IgD-negative memory B cell (primary cell): ENCODE results near the gene BTN2A1. TPM values are rescaled to one million over a fixed set of nuclear protein-coding genes. Genes with fewer than 3 reads are reported as not detected.

Source experiments
- H3K27ac Mint-ChIP-seq, 3 donors: one replicate each; pipeline ENCODE4 v1.8.0; 2020 to 2022; ENCODE audit warnings: mild to moderate bottlenecking in 3 of 3, mixed read lengths in 3 of 3, moderate library complexity in 1 of 3
- H3K27me3 Mint-ChIP-seq: one replicate; pipeline ENCODE4 v1.8.0; 2021; ENCODE audit warnings: mixed read lengths
- H3K36me3 Mint-ChIP-seq: one replicate; pipeline ENCODE4 v1.8.0; 2020; ENCODE audit warnings: mild to moderate bottlenecking, mixed read lengths
- H3K4me1 Mint-ChIP-seq, 3 donors: one replicate each; pipeline ENCODE4 v1.8.0; 2020 to 2022; ENCODE audit warnings: mixed read lengths in 3 of 3, mild to moderate bottlenecking in 1 of 3
- H3K4me3 Mint-ChIP-seq, 4 donors: one replicate each; pipeline ENCODE4 v1.8.0; 2020 to 2022; ENCODE audit warnings: mild to moderate bottlenecking in 4 of 4, mixed read lengths in 4 of 4, moderate library complexity in 3 of 4
- H3K9me3 Mint-ChIP-seq, 3 donors: one replicate each; pipeline ENCODE4 v1.8.0; 2020 to 2021; ENCODE audit warnings: mixed read lengths in 3 of 3, mild to moderate bottlenecking in 1 of 3
- polyA plus RNA-seq: library from polyadenylated mRNA; unstranded; fragments of 300-500 nt; fragmentation: Illumina TruSeq; gene quantifications from one replicate; pipeline ENCODE4 v1.2.3, GENCODE V29; 2021

Gene BTN2A1
- polyA plus RNA-seq, 1 donor from 2014 or later = 16.9 TPM

- no peaks in the 10 kb centered on the region for H3K27me3 Mint-ChIP-seq
These were observed 26.4 kb downstream of the BTN2A1 start for GRCh38 chr6:26484161-26484560.

GRCh38 chr6:26485112-26485780 is 27.5 kb downstream of the BTN2A1 start:
- H3K4me3 Mint-ChIP-seq = no peak overlapping the region
- H3K27me3 Mint-ChIP-seq = no peaks in the 10 kb centered on the region
- H3K4me1 Mint-ChIP-seq = peaks cover 10 to 11% (median 11%) of the 10 kb centered on the region in 3 donors
- H3K36me3 Mint-ChIP-seq = peaks cover 7% of the 10 kb centered on the region
- peaks cover 5 to 9% (median 6%) of the 10 kb centered on the region in 3 donors for H3K9me3 Mint-ChIP-seq
- H3K27ac Mint-ChIP-seq = no peak overlapping the region

More at GRCh38 chr6:26484161-26484560, 26.4 kb downstream of the BTN2A1 start:
- Mint-ChIP-seq H3K9me3 (peaks cover 5 to 9% (median 6%) of the 10 kb centered on the region in 3 donors), H3K36me3 (peaks cover 7% of the 10 kb centered on the region), H3K27ac (no peak overlapping the region), H3K4me1 (peaks cover 12 to 19% (median 17%) of the 10 kb centered on the region in 3 donors), H3K4me3 (no peak overlapping the region)

- H3K27me3 Mint-ChIP-seq = no peaks in the 10 kb centered on the region
These were observed 28.6 kb downstream of the BTN2A1 start for GRCh38 chr6:26486358-26486757.

GRCh38 chr6:26487466-26487865 is 29.7 kb downstream of the BTN2A1 start:
- Mint-ChIP-seq H3K4me1 (peaks cover 0 to 2% (median 0%) of the 10 kb centered on the region in 3 donors), H3K9me3 (peaks cover 5 to 9% (median 6%) of the 10 kb centered on the region in 3 donors), H3K36me3 (peaks cover 7% of the 10 kb centered on the region), H3K27ac (no peak overlapping the region), H3K27me3 (no peaks in the 10 kb centered on the region), H3K4me3 (peak overlapping the region in 1 of 4 donors; percentile 13)

More at GRCh38 chr6:26486358-26486757, 28.6 kb downstream of the BTN2A1 start:
- Mint-ChIP-seq H3K27ac (no peak overlapping the region), H3K36me3 (peaks cover 7% of the 10 kb centered on the region), H3K4me1 (peaks cover under 1 to 2% (median 1%) of the 10 kb centered on the region in 3 donors), H3K4me3 (no peak overlapping the region), H3K9me3 (peaks cover 5 to 9% (median 6%) of the 10 kb centered on the region in 3 donors)

- H3K9me3 Mint-ChIP-seq = peaks cover 5 to 9% (median 6%) of the 10 kb centered on the region in 3 donors
- peak overlapping the region in 2 of 3 donors; percentile 24 to 36 for H3K27ac Mint-ChIP-seq
- H3K27me3 Mint-ChIP-seq = no peaks in the 10 kb centered on the region
- peaks cover 7% of the 10 kb centered on the region for H3K36me3 Mint-ChIP-seq
- no peak overlapping the region for H3K4me3 Mint-ChIP-seq
- H3K4me1 Mint-ChIP-seq = peaks cover 0 to 3% (median 3%) of the 10 kb centered on the region in 3 donors
These were observed 32.5 kb downstream of the BTN2A1 start for GRCh38 chr6:26489996-26490964.

GRCh38 chr6:26491604-26492003 is 33.8 kb downstream of the BTN2A1 start:
- H3K27me3 Mint-ChIP-seq = no peaks in the 10 kb centered on the region
- peaks cover 5 to 9% (median 6%) of the 10 kb centered on the region in 3 donors for H3K9me3 Mint-ChIP-seq
- H3K4me3 Mint-ChIP-seq = no peak overlapping the region
- peaks cover 5% of the 10 kb centered on the region for H3K36me3 Mint-ChIP-seq
- H3K27ac Mint-ChIP-seq = no peak overlapping the region
- H3K4me1 Mint-ChIP-seq = peaks cover 0 to 3% (median 3%) of the 10 kb centered on the region in 3 donors

- no peaks in the 10 kb centered on the region for H3K9me3 Mint-ChIP-seq
- H3K27me3 Mint-ChIP-seq = no peaks in the 10 kb centered on the region
- peaks cover 6 to 11% (median 9%) of the 10 kb centered on the region in 3 donors for H3K4me1 Mint-ChIP-seq
- H3K4me3 Mint-ChIP-seq = no peak overlapping the region
- H3K36me3 Mint-ChIP-seq = no peaks in the 10 kb centered on the region
- H3K27ac Mint-ChIP-seq = no peak overlapping the region
These were observed 35.5 kb downstream of the BTN2A1 start for GRCh38 chr6:26493258-26493657.

- no peak overlapping the region for H3K4me3 Mint-ChIP-seq
- H3K9me3 Mint-ChIP-seq = no peaks in the 10 kb centered on the region
- no peaks in the 10 kb centered on the region for H3K36me3 Mint-ChIP-seq
- H3K4me1 Mint-ChIP-seq = peaks cover 6 to 11% (median 9%) of the 10 kb centered on the region in 3 donors
- H3K27ac Mint-ChIP-seq = peak overlapping the region in 1 of 3 donors; percentile 35
- no peaks in the 10 kb centered on the region for H3K27me3 Mint-ChIP-seq
These were observed 36.4 kb downstream of the BTN2A1 start for GRCh38 chr6:26494117-26494516.

GRCh38 chr6:26495281-26495680 is 37.5 kb downstream of the BTN2A1 start:
- Mint-ChIP-seq H3K9me3 (no peaks in the 10 kb centered on the region), H3K27ac (no peak overlapping the region), H3K4me1 (peaks cover 6 to 9% (median 9%) of the 10 kb centered on the region in 3 donors), H3K4me3 (no peak overlapping the region), H3K27me3 (no peaks in the 10 kb centered on the region), H3K36me3 (no peaks in the 10 kb centered on the region)

GRCh38 chr6:26497610-26498009 is 39.9 kb downstream of the BTN2A1 start:
- peak overlapping the region in 1 of 4 donors; percentile 2 for H3K4me3 Mint-ChIP-seq
- H3K9me3 Mint-ChIP-seq = peaks cover 0 to 1% (median 0%) of the 10 kb centered on the region in 3 donors
- no peaks in the 10 kb centered on the region for H3K36me3 Mint-ChIP-seq
- no peak overlapping the region for H3K27ac Mint-ChIP-seq
- H3K4me1 Mint-ChIP-seq = peaks cover 17 to 23% (median 23%) of the 10 kb centered on the region in 3 donors
- H3K27me3 Mint-ChIP-seq = peaks cover 3% of the 10 kb centered on the region

GRCh38 chr6:26500102-26500501 is 42.3 kb downstream of the BTN2A1 start, which contains the start of gene BTN1A1:
Gene BTN1A1, plus strand, starts transcription at chr6:26500303. Its CDS starts 984 bp downstream, at chr6:26501287.
- H3K27ac Mint-ChIP-seq = peak within 1 kb of the TSS in 1 of 3 donors; percentile 25
- peak within 1 kb of the TSS; percentile 79 to 91 (median 87) for H3K4me3 Mint-ChIP-seq
- peaks cover 6% of the 10 kb centered on the region for H3K36me3 Mint-ChIP-seq
- H3K9me3 Mint-ChIP-seq = peaks cover 0 to 1% (median 0%) of the 10 kb centered on the region in 3 donors
- peaks cover 3% of the 10 kb centered on the region for H3K27me3 Mint-ChIP-seq
- peaks cover 17 to 23% (median 22%) of the 10 kb centered on the region in 3 donors for H3K4me1 Mint-ChIP-seq

- Mint-ChIP-seq H3K4me1 (peaks cover 17 to 23% (median 22%) of the 10 kb centered on the region in 3 donors), H3K27ac (peak overlapping the region in 2 of 3 donors; percentile 22 to 39), H3K27me3 (peaks cover 3% of the 10 kb centered on the region), H3K36me3 (peaks cover 6% of the 10 kb centered on the region), H3K9me3 (peaks cover 0 to 1% (median 0%) of the 10 kb centered on the region in 3 donors), H3K4me3 (peak overlapping the region; percentile 79 to 91 (median 87))
These were observed 43.8 kb downstream of the BTN2A1 start for GRCh38 chr6:26501482-26501986.

- peaks cover 14 to 21% (median 21%) of the 10 kb centered on the region in 3 donors for H3K4me1 Mint-ChIP-seq
- H3K36me3 Mint-ChIP-seq = peaks cover 6% of the 10 kb centered on the region
- peaks cover 3% of the 10 kb centered on the region for H3K27me3 Mint-ChIP-seq
- H3K27ac Mint-ChIP-seq = peak overlapping the region in 1 of 3 donors; percentile 39
- peak overlapping the region; percentile 79 to 91 (median 87) for H3K4me3 Mint-ChIP-seq
- H3K9me3 Mint-ChIP-seq = peaks cover 0 to 1% (median 0%) of the 10 kb centered on the region in 3 donors
These were observed 44.4 kb downstream of the BTN2A1 start for GRCh38 chr6:26502165-26502564.

- H3K4me1 Mint-ChIP-seq = peaks cover 10 to 17% (median 16%) of the 10 kb centered on the region in 3 donors
- H3K9me3 Mint-ChIP-seq = peaks cover 0 to 1% (median 0%) of the 10 kb centered on the region in 3 donors
- peak overlapping the region in 1 of 4 donors; percentile 9 for H3K4me3 Mint-ChIP-seq
- peaks cover 3% of the 10 kb centered on the region for H3K27me3 Mint-ChIP-seq
- peaks cover 6% of the 10 kb centered on the region for H3K36me3 Mint-ChIP-seq
- no peak overlapping the region for H3K27ac Mint-ChIP-seq
These were observed 44.9 kb downstream of the BTN2A1 start for GRCh38 chr6:26502626-26503025.
